Measurements from ENCODE around the gene C6orf120.

Gene C6orf120

DNA sequence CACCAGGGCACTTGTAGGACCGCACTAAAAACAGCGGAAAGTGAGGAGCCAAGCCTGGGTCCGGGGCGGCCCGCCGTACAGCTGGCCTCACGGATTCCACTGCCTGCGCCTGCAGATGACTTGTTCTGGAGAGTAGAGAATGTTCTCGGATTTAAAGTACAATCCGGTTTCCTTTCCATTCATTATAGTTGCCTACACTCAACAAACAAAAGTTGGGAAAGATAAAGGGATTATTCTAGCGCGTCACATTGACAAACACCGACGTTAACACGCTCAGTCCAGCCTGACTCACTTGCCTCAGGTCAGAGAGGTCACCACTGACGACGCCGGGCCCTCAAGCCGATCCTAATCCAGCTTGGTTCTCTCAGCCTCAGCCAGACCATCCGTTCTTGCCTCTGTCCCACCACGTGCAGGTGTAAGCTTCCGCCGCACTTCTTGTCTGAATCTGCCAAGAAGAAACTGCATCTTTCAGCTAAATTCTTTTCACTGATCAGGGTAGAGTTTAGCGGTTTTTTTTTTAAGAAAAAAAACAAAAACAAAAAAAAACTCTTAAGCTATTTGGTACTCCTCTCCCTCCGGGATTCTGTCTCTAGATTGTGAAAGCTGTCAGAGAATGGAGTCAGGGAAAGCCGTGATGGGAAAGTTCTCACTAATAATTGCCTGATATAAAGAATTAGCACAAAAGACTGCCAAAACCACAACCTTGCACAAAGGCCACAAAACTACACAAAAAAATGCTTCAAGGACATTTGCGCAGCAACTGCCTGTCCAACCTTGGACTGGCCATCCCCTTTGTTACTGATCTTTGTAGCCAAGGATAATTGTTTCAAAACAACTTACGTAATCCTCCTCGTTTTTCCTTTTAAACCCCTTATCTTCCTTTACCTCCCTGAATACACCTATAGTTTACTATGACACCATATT, 23.5 kb downstream of the C6orf120 start:
- DNase-seq (ENCODE audit: low spot score): no peak

DNA sequence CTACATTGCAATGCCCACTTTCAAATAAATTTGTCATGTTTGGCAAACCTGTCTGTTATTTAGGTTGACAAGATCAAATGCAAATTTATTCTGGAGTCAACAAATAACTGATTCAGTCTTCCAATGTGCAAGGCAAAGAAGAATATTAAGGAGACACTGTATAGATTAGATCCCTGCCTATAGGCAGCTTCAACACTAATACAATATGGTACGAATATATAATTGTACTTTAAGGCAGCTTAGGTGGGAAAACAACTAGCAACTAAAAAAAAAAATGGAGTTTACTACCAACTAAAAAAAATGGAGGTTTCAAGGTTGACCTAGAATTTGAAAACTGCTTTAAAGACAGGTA, 24.1 kb downstream of the C6orf120 start:
- DNase-seq (ENCODE audit: low spot score): no peak

DNA sequence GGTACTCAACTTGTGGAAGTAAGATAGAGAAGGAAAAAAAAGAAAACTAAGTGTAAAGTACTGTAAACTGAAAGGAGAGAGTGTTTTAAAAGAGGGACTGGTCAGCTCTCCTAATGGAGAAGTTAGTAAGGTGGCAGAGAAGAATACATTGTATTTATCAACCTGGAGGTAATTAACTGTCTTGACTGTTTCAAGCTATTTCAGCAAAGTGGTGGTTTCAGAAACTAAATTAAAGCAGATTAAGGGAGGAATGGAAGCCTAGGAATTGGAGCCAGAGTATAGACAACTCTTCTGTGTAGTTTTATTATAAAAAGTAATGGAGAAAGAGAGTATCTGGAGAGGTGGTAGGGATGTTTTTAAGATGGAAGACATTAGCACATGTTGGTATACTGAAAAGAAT, 25.0 kb downstream of the C6orf120 start:
- no peak for DNase-seq (ENCODE audit: low spot score)

DNA sequence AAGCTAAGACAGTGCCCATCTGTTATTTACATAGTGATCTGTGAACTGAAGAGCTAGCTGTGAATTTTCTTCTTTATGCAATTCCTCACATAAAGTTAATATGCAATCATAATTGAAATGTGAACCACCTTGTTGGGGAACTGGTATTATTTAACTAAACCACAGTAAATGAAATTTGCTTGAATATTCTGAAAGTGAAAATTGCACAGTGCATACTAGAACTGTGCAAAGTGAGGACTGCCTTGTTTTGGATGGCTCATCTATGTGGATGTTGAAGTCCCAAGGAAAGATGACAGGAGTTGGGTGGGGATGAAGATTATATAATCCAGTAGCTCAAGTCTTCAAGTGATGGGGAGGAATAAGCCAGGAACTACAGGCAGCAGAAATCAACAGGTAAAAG, 28.0 kb downstream of the C6orf120 start:
- DNase-seq (ENCODE audit: low spot score): no peak

DNA sequence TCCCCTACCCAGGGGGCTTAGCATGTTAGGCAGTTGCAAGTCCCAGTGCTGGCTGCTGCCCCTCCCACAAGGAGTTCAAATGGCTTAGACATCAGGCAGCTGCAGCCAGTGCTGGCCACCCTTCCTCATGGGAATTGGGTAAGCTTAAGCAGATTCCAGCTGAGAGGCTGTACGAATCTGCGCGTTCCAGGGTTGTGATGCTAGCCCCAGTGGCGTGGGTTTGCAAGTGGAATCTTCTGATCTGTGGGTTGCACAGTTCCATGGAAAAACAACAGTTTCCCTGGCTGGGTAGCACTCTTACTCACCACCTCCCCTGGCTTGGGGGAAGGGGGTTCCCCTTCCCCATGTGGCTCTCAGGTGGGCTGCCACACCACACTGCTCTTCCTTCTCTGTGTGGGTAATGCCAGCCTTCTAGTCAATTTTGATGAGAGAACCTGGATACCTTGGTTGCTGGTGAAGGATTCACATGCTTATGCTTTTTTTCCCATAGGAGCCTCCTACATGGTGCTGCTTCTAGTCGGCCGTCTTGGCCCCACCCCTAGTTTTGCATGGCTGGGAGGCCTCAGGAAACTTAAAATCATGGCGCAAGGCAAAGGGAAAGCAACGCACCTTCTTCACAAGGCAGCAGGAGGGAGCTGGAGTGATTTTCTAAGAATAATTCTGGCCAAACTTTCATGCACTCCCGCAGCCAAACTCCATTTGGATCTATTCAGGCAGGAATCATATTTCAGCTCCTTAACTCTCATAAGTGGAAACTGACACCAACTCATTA, 36.5 kb downstream of the C6orf120 start:
- no peak for DNase-seq (ENCODE audit: low spot score)

DNA sequence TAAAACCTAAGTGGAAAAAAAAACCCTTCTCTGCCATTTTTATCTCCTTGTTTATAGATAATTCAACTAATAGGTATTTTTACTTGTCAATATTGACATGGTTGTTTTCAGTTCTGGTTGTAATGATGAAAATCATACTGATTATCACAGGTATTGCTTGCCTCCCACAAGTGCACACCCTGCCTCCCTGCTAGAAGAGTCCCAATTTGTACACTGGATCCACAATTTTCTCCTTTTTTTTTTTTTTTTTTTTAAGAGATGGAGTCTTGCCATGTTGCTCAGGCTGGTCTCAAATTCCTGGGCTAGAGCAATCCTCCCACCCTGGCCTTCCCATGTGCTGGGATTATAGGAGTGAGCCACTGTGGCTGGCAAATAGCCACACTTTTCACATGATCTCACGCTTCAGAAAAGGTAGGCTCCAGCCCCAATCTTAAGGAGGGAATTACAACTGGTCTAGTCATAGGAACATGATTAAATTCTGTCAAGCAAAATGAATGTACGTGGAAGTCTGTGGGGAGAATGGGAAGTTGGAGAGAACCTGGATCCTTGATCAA, 37.1 kb downstream of the C6orf120 start:
- DNase-seq (ENCODE audit: low spot score): no peak

DNA sequence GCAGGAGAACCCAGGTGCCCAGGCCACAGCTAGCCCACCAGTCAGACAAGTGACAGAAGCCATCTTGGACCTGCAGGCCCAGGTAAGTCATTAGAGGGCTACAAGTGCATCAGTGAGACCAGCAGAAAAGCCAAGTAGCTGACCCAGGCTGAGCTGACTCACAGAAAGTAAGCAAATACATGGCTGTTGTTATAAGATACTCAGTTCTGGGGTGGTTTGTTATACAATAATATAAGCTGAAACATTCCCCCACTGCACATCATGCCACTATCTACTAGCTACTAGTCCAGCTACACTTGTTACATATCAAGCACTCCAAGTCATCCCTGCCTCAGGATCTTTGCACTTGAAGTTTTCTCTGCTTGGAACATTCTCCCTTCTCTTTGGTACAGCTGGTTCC, 39.4 kb downstream of the C6orf120 start:
- no peak for DNase-seq (ENCODE audit: low spot score)

DNA sequence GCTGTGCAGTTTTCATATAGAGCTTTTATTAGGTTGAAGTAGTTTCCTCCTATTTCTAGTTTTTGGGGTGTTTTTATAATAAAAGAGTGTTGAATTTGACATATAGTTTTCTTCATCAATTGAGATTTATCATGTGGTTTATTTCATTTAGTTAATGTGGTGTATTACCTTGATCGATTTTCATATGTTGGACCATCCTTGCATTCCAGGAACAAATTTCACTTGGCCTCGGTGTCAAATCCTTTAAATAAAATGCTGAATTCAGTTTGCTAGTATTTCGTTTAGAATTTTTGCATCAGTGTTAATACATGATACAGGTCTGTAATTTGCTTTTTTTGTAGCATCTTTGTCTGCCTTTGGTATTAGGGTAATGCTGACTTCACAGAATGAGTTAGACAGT, 43.5 kb downstream of the C6orf120 start:
- DNase-seq (ENCODE audit: low spot score): no peak

DNA sequence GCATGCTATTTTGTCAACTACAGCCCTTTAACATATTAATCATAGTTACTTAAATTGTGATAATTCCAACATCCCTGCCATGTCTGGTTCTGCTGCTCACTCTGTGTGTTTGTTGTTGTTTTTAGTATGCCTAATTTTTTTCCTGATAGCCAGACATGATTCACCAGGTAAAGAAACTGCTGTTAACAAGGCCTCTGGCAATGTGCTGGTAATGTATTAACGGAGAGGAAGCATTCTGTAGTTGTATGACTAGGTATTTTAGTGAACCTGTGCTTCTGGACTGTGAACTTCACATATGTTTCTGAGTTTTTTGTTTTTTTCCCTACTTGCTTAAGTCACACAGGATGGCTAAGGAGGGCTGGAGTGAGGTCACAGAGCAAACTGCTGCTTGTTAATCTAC, 44.6 kb downstream of the C6orf120 start:
- no peak for DNase-seq (ENCODE audit: low spot score)

DNA sequence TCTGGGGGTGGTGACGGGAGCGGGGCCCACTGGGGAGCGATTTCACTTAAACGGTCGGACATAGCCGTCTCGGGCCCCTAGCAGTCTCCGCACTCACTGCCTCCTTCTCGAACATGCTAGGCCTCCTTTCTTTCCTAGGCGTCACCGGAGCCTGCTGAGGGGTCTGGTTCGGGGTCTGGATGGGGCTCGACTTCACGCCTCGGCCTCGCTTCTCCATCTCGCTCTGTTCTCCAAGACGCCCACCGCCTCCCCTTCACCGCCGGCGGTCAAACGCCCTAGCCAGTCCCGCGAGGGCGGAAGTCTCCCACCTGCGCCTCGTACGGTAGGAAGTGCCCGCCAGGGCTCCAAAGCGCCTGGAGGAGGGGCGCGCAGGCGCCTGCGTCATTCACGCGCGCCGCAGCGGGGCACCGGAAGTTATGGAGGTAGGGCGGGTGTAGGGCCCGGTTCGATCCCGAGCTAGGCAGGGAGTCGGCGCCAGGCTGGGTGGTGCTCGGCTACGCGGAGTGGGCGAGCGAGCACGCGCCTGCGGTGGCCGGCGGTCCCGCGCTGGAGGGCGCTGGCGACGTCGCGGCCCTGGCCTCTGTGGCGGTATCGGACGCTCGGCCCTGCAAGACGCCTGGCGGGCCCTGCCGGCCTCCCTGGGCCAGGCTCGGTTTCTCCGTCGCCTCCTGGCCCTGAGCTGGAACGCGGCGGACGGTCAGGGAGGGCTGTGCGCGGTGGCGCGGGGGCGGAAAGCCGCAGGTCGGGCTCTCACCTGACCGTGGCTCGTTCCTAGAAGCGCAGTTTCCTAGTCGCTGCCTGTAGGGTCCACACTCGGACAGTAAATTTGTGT, 49.5 kb downstream of the C6orf120 start, which contains the start of the genes DYNLT2 and ERMARD:
Gene DYNLT2, minus strand, starts transcription at position 331 of the 832 bp plus-strand sequence. Its CDS starts 114 bp downstream, at position 217.
Gene ERMARD, plus strand, starts transcription at position 381 of the 832 bp plus-strand sequence. Its CDS starts 36 bp downstream, at position 417.
- DNase-seq (ENCODE audit: low spot score): peak; percentile 92

DNA sequence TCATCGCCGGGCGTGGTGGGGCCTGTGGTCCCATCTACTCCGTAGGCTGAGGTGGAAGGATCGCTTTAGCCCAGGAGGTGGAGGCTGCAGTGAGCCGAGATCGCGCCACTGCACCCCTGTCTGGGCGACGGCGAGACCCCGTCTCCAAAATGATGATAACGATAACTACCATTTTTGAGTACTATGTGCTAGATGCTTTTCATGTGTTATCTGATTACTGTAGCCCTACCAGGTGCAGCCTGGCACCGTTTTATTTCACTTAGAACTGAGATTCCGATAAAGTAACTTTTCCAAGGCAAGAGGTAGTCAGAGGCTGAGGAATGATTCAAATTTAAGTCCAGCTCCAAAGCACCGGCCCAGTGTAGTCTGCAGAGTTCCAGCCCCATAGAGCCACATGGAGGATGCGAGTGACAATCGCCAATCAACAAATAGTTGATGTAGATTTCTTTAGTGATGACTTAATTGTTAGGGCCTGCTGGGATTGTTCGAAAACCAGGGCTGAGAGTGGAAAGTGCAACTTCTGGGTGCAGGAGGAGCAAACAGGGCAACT, 50.2 kb downstream of the C6orf120 start:
- no peak for DNase-seq (ENCODE audit: low spot score)
